GM12878 (cell line): Measurements from ENCODE around the gene PLXNB2.

Experiments used
- CBFB ChIP-seq: IDR thresholded peaks from 2 replicates; pipeline ENCODE4 v1.6.1; 2016; ENCODE audit warnings: antibody characterized with exemption, low read depth
- CHD4 ChIP-seq: fragments of 200-600 bp; sonication (generic); IDR thresholded peaks from 2 replicates; pipeline ENCODE4 v1.6.1; 2016; ENCODE audit warnings: mild to moderate bottlenecking
- CTCF ChIP-seq, 3 experiments: IDR thresholded peaks in 2 of 3; conservative IDR thresholded peaks in 1 of 3; 2 replicates each; pipeline ENCODE4 v1.5.1; 2011; ENCODE audit warnings: low read depth in 3 of 3, low read length in 3 of 3, mild to moderate bottlenecking in 3 of 3, control low read depth in 2 of 3, moderate library complexity in 2 of 3, inconsistent platforms in 1 of 3, mixed read lengths in 1 of 3; ENCODE audit not compliant: control insufficient read depth in 2 of 3, insufficient read depth in 1 of 3; ENCODE audit errors: extremely low read depth in 1 of 3
- EP300 ChIP-seq, 2 experiments: fragments of 150-350 bp in 1 of 2; IDR thresholded peaks; 2 replicates each; pipeline ENCODE4 v1.6.1; 2011 to 2012; ENCODE audit warnings: low read depth in 2 of 2, low read length in 2 of 2, borderline replicate concordance in 1 of 2, improper control_type of control experiment in 1 of 2, inconsistent platforms in 1 of 2; ENCODE audit not compliant: control insufficient read depth in 1 of 2
- ETV6 ChIP-seq, 2 experiments: fragments of 450-650 bp in 1 of 2; IDR thresholded peaks in 1 of 2; conservative IDR thresholded peaks in 1 of 2; 2 replicates each; pipeline ENCODE4 v1.6.1; 2014; ENCODE audit warnings: antibody characterized with exemption in 1 of 2, borderline replicate concordance in 1 of 2, low read depth in 1 of 2, mild to moderate bottlenecking in 1 of 2, moderate library complexity in 1 of 2
- TF ChIP-seq, protein P1 (sequence below): fragments of 450-650 bp; formaldehyde crosslinking; IDR thresholded peaks from 2 replicates; pipeline ENCODE4 v1.4.0; 2020; ENCODE audit warnings: mild to moderate bottlenecking, moderate library complexity

DNA sequence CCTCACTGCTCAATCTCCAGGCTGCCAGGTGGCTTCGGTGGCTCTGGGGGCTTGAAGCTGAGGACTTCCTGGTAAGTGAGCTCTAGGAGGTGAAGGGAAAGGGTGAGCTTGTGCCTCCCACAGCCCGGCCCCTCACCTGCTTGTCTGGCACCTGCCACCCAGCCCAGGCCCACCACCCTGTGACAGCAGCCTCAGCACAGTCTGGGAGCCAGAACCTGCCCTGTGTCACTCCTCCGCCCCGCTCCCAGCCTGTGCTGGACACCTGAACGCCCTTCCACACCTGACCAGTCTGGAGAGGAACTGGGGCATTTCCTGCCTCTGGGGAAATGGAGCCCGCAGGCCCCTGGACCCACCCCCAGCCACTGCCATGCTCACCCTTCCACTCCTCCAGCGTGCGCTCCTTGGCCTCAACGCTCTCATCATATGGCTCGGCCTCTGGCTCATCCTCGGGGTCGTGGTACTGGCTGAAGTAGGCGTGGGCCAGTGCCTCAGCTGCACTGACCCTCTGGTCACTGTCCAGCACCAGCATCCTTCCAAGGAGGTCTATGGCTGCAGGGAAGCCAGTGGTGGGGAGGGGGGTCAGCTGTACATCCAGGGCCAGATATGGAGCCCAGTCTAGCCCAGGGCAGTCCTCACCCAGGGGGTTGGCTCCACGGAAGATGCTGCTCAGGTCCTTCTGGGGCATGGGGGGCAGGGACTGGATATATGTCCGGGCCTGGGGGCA lies 42.3 kb downstream of the PLXNB2 start:
- TF ChIP-seq CTCF (IDR thresholded peaks at IDR 0.05 in 2 of 3, conservative IDR thresholded peaks at IDR 0.05 in 1 of 3; ENCODE audit: control insufficient read depth in 2 of 3, extremely low read depth in 1 of 3, insufficient read depth in 1 of 3, low read depth in 3 of 3, low read length in 3 of 3) (no peak), CBFB (no peak), ETV6 (conservative IDR thresholded peaks at IDR 0.05 in 1 of 2, IDR thresholded peaks at IDR 0.05 in 1 of 2; ENCODE audit: borderline replicate concordance in 1 of 2, low read depth in 1 of 2) (no peak), CHD4 (no peak), EP300 (IDR thresholded peaks at IDR 0.05; ENCODE audit: borderline replicate concordance in 1 of 2, control insufficient read depth in 1 of 2, low read depth in 2 of 2, low read length in 2 of 2) (no peak)
- TF ChIP-seq, protein P1, sequence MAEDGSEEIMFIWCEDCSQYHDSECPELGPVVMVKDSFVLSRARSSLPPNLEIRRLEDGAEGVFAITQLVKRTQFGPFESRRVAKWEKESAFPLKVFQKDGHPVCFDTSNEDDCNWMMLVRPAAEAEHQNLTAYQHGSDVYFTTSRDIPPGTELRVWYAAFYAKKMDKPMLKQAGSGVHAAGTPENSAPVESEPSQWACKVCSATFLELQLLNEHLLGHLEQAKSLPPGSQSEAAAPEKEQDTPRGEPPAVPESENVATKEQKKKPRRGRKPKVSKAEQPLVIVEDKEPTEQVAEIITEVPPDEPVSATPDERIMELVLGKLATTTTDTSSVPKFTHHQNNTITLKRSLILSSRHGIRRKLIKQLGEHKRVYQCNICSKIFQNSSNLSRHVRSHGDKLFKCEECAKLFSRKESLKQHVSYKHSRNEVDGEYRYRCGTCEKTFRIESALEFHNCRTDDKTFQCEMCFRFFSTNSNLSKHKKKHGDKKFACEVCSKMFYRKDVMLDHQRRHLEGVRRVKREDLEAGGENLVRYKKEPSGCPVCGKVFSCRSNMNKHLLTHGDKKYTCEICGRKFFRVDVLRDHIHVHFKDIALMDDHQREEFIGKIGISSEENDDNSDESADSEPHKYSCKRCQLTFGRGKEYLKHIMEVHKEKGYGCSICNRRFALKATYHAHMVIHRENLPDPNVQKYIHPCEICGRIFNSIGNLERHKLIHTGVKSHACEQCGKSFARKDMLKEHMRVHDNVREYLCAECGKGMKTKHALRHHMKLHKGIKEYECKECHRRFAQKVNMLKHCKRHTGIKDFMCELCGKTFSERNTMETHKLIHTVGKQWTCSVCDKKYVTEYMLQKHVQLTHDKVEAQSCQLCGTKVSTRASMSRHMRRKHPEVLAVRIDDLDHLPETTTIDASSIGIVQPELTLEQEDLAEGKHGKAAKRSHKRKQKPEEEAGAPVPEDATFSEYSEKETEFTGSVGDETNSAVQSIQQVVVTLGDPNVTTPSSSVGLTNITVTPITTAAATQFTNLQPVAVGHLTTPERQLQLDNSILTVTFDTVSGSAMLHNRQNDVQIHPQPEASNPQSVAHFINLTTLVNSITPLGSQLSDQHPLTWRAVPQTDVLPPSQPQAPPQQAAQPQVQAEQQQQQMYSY (CRISPR knock-in tag), result no peak
